Left forelimb (tissue), 1 donor: ENCODE measurements around the gene SETD1A.

Source experiments
- DNase-seq: peaks from one replicate; pipeline ENCODE4 v3.0.0-alpha.2; 2018; ENCODE audit warnings: low spot score

SETD1A gene

DNA sequence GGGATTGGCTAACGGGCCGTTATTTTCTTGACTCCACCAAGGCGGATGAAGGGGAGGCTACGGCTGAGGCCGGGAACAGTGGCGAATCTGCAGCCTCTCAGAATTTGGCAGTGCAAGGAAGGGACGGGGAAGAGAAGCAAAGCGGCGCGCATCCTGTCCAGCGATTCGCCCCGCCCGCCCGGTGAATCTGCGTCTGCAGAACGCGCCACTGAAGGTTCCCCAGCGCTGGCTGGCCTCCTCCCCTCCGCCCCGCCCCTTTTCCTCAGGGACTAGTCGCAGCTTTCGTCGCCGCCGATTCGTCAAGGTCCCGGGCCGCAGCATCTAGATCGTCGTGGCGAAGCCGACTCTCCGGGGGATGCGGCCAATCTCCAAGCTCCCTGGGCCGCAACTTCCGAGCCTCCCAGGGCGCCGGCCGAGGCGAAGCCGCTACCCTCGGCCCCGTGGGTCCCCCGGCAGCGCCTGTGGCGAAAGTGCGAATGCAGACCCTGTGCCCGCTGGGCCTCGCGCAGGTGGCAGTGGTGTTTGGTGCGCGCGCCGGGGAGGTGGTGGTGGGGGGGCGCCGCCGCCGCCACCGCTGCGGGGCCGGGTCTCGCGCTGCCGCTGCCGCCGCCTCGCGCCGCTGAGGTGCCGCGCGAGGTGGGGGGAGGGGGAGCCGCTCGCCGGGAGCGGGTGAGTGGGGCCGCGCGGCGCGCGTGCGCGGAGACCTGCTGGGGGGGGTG, at the start of gene SETD1A:
SETD1A (plus strand) TSS at position 299 of the 719 bp plus-strand sequence. CDS start 978 bp downstream, outside the sequence.
- peak; percentile 97 for DNase-seq

DNA sequence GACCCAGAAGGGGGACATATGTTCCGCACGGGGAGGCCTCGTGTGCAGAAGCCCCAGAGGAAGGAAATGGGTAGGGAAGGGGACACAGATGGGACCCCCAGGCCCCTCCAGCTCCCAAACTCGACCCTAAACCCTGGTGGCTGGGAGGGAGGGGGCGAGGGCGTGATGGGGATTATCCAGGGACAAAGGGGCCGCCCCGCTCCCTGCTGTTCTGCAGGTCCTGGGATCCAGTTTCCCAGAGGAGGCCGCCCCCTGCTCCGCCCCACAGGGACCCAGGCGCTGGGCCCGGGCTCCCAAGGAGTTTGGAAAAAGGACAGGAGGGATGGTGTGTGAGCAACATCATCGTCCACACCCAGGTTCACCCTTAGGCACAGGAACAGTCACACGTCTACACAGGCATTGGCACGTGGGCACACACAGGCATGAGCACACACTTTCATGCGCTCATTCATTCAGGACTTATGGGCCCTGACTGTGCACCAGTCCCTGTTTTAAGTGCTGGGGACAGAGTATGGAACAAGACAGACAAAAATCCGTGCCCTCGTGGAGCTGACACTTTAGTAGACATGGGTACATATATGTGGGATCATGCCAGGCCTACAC, 47.0 kb upstream of the SETD1A start:
- peak; percentile 25 for DNase-seq

- DNase-seq = peak; percentile 38
Measured at GRCh38 chr16:30912794-30913412, 44.7 kb upstream of the SETD1A start.

- no peak for DNase-seq
Measured at GRCh38 chr16:30914830-30915229, 42.7 kb upstream of the SETD1A start.

DNA sequence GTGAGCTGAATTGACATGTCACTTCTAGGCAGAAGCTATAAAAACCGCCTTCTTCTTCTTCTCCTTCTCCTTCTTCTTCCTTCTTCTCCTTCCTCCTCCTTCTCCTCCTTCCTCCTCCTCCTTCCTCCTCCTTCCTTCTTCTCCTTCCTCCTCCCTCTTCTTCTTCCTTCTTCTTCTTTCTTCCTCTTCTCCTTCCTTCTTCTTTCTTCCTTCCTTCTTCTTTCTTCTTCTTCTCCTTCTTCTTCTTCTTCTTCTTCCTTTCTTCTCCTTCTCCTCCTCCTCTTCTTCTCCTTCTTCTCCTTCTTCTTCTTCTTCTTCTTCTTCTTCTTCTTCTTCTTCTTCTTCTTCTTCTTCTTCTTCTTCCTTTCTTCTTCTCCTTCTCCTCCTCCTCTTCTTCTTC, 38.9 kb upstream of the SETD1A start:
- DNase-seq = no peak

GRCh38 chr16:30920891-30921290, 36.7 kb upstream of the SETD1A start:
- no peak for DNase-seq

- no peak for DNase-seq
Measured at GRCh38 chr16:30921459-30921747, 36.2 kb upstream of the SETD1A start.

GRCh38 chr16:30921748-30922419, 35.7 kb upstream of the SETD1A start:
- peak; percentile 97 for DNase-seq

GRCh38 chr16:30922420-30922959, 35.1 kb upstream of the SETD1A start:
- DNase-seq = peak; percentile 99

- peak; percentile 100 for DNase-seq
Measured at GRCh38 chr16:30922960-30923535, 34.5 kb upstream of the SETD1A start.

GRCh38 chr16:30923554-30924075, 33.9 kb upstream of the SETD1A start, which contains the start of gene FBXL19:
FBXL19 (plus strand) TSS chr16:30923572; CDS start chr16:30925755, 2,183 bp downstream.
- DNase-seq = no peak

DNA sequence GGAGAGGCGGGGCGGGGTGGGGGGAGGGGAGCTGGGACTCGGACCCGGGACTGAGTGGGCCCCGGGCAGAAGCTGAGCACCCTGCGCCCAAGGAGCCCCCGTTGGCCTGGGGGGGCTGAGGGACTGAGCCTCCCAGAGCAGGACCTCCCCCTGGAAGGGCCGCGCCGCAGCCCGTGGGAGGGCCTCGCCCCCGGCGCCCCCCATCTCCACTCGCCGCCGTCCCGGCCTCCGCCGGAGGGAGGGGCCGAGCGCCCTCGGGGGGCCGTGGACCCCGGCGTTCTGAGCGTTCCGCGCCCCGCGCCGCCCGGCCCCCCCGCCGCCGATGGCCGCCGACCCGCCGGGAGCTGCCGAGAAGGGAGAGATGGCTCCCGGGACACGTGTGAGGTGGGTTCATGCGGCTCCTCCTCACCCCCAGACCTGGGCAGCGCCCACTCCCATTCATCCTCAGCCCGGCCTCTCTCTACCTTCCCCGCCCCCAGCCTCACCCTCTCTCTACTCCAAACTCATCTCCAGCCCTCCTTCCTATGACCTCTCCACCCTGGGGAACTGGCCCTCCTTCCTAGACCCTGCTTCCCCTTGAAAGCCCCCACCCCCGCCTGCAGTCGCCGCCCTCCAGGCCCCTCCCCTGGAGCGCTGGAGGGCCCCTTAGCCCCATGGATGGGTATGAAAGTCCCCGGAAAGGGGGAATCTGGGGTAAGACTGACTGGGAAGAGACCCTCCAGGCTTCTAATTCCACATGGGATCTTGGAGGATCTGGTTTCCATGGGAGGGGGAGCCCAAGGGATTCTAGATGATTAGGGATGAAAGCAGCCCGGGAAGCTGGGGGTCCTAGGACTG, 33.3 kb upstream of the SETD1A start:
- DNase-seq = no peak

DNA sequence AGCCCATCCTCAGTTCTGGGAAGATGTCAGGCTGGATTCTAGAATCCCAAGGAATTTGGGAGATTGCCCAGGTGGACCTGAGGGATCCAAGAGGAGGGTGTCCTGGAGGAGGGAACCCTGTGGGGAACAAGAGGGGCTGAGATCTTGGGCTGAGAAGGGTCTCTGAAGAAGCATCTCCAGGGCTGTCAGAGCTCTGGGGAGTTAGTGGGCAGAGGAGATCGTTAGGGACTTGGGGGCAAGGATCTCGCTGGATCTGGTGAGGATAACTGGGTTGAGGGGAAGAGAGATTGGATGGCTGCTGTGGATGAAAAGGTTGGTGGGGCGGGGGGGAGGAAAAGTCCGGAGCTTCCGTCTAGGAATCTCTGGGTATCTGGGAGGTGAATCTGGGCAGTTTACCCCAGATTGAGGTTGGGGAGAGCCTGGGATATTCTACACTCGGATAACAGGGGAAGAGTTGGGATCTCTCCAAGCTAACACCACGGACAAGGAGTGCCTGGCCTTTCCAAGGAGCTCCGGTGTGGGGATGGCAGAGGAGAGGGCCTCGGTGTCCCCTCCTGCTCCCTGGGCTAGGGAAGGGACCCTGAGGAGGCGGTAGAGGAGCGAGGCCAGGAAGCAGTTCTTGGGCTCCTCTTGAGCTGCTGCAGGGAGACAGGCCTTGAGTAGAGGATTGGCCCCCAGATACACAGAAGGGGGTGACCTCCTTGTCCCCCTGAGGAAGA, 32.5 kb upstream of the SETD1A start:
- DNase-seq = no peak

DNA sequence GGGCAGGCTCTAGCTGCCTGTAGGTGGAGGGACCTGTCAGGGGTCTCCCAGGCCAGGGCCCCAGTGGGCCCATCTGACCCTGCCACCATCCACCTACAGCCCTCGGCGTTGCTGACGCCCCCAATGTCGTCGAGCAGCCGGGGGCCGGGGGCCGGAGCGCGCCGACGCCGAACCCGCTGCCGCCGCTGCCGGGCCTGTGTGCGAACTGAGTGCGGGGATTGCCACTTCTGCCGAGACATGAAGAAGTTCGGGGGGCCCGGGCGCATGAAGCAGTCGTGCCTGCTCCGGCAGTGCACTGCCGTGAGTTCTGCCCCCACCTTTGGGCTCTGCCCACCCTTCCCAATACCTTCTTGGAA, 31.9 kb upstream of the SETD1A start:
- no peak for DNase-seq

DNA sequence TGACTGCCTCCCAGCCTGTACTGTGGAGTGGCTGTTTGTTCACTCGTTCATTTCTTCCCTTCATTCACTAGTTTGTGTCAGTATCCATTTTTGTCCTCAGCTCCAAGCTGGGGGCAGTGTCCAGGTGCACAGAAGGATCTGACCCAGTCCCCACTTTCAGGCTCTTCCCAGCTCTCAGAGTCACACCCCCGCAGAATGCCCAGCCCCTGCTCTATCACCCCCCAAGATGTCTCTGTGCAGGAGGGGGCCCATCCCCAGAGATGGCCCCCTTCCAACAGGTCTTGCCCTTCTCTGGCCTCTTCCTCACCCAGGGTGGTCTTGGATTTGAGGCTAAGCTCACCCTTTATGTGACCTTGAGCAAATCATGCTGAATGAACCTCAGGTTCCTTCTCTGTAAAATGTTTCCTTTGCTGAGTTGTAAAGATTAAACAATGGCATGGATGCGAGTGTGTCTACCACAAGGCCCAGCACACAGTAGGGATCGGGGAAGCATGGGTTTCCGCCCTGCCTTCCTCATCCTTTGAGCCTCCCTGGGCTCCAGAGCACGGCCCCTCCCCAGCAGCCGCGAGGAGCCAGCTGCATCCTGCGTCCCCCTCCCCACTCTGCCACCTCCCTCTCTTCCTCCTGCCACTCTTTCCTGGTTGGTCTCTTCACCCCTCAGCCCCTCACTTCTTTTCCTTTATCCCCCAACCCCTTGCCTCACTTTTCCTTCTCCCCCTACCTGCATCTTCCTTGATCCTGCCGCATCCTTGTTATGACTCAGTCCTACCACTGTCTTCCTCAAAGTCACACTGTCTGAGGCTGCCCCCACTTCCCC, 31.4 kb upstream of the SETD1A start:
- DNase-seq = no peak

DNA sequence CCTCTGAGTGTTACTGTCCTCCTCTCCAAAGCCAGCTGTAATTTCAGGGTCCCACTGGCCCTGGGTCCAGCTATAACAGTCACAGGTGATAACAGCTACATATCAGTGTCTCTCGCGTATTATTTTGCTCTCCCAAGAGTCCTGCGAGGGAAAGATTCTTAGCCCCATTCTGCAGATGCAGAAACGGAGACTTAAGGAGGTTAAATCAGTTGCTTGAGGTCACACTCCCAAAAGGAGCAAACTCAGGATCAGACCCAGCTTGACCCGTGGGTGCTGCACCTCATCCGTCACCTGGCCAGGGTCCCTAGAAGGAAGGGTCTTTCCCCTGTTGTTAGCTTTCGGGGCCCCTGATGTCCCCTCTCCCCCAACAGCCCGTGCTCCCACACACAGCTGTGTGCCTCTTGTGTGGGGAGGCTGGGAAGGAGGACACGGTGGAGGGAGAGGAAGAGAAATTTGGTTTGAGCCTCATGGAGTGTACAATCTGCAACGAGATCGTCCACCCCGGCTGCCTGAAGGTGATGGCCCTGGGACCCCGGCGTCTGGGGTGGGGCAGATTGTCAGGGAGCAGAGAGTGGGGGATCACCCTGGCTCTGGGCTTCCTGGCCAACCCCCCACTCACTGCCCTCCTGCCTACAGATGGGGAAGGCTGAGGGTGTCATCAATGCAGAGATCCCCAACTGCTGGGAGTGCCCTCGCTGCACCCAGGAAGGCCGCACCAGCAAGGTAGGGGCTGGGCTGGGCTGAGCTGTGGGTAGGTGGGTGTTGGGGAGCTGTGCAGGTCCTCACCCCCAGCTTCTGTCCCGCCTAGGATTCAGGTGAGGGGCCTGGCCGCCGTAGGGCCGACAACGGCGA, 30.4 kb upstream of the SETD1A start:
- no peak for DNase-seq

DNA sequence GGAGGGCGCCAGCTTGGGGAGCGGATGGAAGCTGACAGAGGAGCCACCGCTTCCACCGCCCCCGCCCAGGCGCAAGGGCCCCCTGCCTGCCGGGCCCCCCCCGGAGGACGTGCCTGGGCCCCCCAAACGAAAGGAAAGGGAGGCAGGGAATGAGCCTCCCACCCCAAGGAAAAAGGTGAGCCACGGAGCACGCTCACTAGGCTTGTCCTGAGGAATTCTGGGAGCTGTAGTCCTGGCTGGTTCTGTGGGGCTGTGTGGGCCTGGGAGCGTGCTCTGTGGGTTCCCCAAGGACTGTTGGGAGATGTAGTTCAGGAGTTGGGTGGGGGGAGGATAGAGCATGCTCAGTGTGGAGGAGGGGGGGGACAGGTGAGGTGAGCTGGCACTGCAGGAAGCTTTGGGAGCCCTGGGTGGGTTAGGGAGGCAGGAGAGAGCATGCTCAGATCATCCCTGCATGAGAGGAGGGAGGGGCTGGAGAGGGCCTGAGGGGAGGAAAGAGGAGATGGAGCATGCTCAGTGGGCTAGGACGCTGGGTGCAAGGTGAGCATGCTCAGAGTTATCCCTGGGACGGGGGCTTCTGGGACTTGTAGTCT, 29.7 kb upstream of the SETD1A start:
- DNase-seq = peak; percentile 82

GRCh38 chr16:30928390-30928789, 29.2 kb upstream of the SETD1A start:
- DNase-seq = no peak
